Cardiac ventricle fibroblast (primary cell): ENCODE results near the gene PRKAR1B. TPM values are rescaled to one million over a fixed set of nuclear protein-coding genes. Genes with fewer than 3 reads are reported as not detected.

ENCODE experiments used
- total RNA-seq: library from RNA; depleted of rRNA; stranded (reverse); fragments of >200 nt; gene quantifications from 2 replicates; pipeline ENCODE4 v1.2.3, GENCODE V29; 2015

Gene PRKAR1B
- 7.5 and 9.4 TPM in 2 replicates for total RNA-seq

DNA sequence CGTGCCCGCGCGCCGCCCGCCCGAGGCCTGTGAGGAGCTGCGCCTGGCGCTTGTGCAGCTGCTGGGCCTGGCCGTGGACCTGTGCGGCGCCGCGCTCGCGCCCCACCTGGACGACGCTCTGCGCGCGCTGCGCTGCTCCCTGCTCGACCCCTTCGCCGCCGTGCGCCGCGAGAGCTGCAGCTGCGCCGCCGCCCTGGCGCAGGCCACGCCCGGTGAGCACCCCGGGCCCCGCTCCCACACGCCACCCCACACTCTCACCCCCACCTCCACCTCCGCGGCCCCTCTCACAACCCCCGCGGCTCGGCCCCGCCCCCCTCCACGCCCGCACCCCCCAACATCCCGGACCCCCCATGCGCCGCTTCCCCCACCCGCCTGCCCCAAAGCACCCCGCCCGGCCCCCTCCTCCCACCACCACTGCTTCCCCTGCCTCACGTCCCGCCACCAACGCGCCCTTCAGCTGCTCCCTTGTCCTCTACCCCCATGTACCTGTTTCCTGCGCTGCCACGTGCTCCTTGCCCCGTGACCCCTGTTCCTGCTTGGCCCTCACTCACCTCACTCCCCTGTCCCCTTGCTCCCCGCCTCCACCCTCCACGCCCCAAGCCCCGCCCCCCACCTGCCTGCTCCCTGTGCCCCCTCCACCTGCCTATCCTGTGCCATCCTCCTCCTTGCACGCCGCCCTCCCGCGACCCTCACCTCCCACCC lies at the start of gene PRKAR1B:
TSS of gene PRKAR1B (minus strand) at position 178 of the 702 bp plus-strand sequence. CDS start 15,776 bp downstream, outside the sequence.

DNA sequence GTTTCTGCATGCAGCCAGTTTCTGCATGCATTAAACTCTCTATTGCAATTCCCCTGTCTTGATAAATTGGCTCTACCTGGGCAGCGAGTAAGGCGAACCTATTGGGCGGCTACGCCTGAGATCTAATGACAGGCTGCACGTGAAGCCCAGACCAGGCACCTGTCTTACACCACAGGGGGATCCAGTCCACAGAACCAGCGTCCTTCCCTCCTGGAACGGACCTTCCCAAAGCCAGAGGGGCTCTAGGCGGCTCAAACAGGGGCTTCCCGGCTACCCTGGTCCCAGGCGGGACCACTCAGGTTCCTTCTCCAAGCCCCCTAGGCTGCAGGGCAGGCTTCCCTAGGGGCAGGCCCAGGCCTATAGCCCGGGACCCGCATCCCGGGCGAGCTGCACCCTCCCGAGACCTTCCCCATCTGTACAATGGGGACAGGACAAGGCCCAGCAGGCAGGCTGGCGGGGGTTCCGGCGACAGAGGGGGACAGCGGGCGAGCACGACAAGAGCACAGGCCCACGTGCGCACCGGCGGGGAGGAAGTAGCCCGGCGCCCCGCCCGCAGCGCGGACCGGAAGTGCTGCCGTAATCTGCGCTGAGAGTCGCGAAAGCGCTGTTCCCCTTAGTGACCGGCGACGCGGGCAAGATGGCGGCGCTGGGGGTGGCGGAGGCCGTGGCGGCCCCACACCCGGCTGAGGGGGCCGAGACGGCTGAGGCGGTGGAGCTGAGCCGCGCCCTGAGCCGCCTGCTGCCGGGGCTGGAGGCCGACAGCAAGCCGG lies 812 bp downstream of the PRKAR1B start, which contains the start of gene DNAAF5:
TSS of gene DNAAF5 (plus strand) at position 616 of the 770 bp plus-strand sequence. CDS start at position 638, 22 bp downstream.

DNA sequence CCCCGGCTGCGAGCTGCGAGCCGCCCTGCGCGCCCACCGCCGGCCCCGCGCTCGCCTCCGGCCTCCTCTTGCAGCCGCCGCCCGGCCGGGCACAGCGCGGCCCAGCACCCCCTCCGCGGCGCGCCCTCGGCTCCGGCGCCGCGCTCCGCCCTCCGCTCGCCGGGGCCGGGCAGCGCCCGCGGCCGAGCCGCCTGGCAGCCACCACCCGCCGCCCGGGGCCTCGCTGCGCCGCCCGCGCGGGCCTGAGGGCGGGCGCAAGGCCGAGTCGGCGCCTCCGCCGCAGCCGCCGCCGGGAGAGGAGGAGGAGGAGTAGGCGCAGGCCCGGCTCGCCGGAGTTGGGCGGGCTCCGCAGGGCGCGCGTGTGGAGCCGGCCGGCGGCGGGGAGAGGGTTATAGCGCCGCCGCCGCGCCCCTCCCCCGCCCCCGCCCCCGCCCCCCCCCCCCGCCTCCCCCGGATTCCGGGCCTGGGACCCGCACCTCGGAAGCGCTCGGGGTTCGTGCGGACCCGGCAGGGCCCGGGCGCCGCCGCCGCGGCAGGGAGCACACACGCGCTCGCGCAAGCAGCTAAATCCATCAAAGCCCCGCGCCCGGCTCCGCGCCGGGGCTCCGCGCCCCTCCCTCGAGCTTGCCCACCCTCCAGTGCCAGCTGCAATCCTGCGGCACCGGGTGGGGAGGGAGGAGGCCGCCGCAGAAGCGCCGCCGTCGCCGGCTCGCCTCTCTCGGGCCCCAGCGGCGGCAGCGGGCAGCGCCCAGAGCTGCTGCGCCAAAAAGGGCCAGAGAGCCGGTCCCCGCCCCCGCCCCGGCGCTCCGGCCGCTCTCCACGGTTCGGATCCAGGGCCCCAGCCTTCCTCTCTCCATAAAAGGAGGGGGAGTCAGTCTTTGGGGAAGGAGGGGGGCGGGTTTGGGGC lies 207.3 kb downstream of the PRKAR1B start, which contains the start of gene PDGFA:
TSS of gene PDGFA (minus strand) at position 363 of the 907 bp plus-strand sequence. CDS start 845 bp downstream, outside the sequence.

Other genes with a start within 250 kb of the PRKAR1B start
- gene PDGFA, start 207.4 kb downstream of the PRKAR1B start, total RNA-seq, result 3.8 and 4.0 TPM in 2 replicates
- gene DNAAF5, start 582 bp downstream of the PRKAR1B start, total RNA-seq, result 24.5 and 30.0 TPM in 2 replicates
- 70.4 and 76.4 TPM in 2 replicates for gene SUN1, start 105.2 kb upstream of the PRKAR1B start, total RNA-seq
- gene GET4, start 149.3 kb upstream of the PRKAR1B start, total RNA-seq, result 7.1 and 12.7 TPM in 2 replicates
- 1.2 TPM in 2 replicates for gene ADAP1, start 227.4 kb upstream of the PRKAR1B start, total RNA-seq
- gene COX19, start 248.3 kb upstream of the PRKAR1B start, total RNA-seq, result 5.6 and 10.2 TPM in 2 replicates